ENCODE measurements around the gene CTSH. TPM values are rescaled to one million over a fixed set of nuclear protein-coding genes. Genes with fewer than 3 reads are reported as not detected.

CTSH gene
- total and polyA plus RNA-seq, 2 experiments from 2014 or later: 19.7 to 19.9 TPM

GRCh38 chr15:78929536-78930264 lies 15.1 kb downstream of the CTSH start:
- Mint-ChIP-seq H3K36me3 (ENCODE audit: low read depth) (peaks cover 4% of the 10 kb centered on the region), H3K9me3 (no peaks in the 10 kb centered on the region; the same call in 2 of the 3 replicates), H3K4me1 (peaks cover 4% of the 10 kb centered on the region; the same call in 2 of the 3 replicates), H3K27ac (no peak overlapping the region), H3K27me3 (ENCODE audit: insufficient read depth, low read depth, poor library complexity) (peaks cover 21% of the 10 kb centered on the region), H3K4me3 (no peak overlapping the region)
- H3K4me2 ChIP-seq: no peak overlapping the region
- no peaks in the 10 kb centered on the region for H3K9me2 ChIP-seq (ENCODE audit: insufficient read depth)
- H2AFZ ChIP-seq: no peak overlapping the region
- H3K36me3 ChIP-seq (ENCODE audit: insufficient read depth): no peaks in the 10 kb centered on the region
- no peak for TF ChIP-seq STAT1 (IDR thresholded peaks at IDR 0.05; ENCODE audit: unreplicated experiment)
- TF ChIP-seq, protein P1, sequence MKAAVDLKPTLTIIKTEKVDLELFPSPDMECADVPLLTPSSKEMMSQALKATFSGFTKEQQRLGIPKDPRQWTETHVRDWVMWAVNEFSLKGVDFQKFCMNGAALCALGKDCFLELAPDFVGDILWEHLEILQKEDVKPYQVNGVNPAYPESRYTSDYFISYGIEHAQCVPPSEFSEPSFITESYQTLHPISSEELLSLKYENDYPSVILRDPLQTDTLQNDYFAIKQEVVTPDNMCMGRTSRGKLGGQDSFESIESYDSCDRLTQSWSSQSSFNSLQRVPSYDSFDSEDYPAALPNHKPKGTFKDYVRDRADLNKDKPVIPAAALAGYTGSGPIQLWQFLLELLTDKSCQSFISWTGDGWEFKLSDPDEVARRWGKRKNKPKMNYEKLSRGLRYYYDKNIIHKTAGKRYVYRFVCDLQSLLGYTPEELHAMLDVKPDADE (IDR thresholded peaks at IDR 0.05): no peak
- no peak for TF ChIP-seq POLR2AphosphoS5 (IDR thresholded peaks at IDR 0.05; ENCODE audit: low read depth)
- no peak for TF ChIP-seq ZNF331 (CRISPR knock-in tag; IDR thresholded peaks at IDR 0.05; ENCODE audit: low read depth)
- no peak for TF ChIP-seq CTCF (conservative IDR thresholded peaks at IDR 0.05; ENCODE audit: low read depth in 2 of 2)
- no peak for TF ChIP-seq CREB1 (CRISPR knock-in tag; IDR thresholded peaks at IDR 0.05; ENCODE audit: low read depth)
- TF ChIP-seq ZNF114 (CRISPR knock-in tag; IDR thresholded peaks at IDR 0.05): no peak
- TF ChIP-seq, protein P2, sequence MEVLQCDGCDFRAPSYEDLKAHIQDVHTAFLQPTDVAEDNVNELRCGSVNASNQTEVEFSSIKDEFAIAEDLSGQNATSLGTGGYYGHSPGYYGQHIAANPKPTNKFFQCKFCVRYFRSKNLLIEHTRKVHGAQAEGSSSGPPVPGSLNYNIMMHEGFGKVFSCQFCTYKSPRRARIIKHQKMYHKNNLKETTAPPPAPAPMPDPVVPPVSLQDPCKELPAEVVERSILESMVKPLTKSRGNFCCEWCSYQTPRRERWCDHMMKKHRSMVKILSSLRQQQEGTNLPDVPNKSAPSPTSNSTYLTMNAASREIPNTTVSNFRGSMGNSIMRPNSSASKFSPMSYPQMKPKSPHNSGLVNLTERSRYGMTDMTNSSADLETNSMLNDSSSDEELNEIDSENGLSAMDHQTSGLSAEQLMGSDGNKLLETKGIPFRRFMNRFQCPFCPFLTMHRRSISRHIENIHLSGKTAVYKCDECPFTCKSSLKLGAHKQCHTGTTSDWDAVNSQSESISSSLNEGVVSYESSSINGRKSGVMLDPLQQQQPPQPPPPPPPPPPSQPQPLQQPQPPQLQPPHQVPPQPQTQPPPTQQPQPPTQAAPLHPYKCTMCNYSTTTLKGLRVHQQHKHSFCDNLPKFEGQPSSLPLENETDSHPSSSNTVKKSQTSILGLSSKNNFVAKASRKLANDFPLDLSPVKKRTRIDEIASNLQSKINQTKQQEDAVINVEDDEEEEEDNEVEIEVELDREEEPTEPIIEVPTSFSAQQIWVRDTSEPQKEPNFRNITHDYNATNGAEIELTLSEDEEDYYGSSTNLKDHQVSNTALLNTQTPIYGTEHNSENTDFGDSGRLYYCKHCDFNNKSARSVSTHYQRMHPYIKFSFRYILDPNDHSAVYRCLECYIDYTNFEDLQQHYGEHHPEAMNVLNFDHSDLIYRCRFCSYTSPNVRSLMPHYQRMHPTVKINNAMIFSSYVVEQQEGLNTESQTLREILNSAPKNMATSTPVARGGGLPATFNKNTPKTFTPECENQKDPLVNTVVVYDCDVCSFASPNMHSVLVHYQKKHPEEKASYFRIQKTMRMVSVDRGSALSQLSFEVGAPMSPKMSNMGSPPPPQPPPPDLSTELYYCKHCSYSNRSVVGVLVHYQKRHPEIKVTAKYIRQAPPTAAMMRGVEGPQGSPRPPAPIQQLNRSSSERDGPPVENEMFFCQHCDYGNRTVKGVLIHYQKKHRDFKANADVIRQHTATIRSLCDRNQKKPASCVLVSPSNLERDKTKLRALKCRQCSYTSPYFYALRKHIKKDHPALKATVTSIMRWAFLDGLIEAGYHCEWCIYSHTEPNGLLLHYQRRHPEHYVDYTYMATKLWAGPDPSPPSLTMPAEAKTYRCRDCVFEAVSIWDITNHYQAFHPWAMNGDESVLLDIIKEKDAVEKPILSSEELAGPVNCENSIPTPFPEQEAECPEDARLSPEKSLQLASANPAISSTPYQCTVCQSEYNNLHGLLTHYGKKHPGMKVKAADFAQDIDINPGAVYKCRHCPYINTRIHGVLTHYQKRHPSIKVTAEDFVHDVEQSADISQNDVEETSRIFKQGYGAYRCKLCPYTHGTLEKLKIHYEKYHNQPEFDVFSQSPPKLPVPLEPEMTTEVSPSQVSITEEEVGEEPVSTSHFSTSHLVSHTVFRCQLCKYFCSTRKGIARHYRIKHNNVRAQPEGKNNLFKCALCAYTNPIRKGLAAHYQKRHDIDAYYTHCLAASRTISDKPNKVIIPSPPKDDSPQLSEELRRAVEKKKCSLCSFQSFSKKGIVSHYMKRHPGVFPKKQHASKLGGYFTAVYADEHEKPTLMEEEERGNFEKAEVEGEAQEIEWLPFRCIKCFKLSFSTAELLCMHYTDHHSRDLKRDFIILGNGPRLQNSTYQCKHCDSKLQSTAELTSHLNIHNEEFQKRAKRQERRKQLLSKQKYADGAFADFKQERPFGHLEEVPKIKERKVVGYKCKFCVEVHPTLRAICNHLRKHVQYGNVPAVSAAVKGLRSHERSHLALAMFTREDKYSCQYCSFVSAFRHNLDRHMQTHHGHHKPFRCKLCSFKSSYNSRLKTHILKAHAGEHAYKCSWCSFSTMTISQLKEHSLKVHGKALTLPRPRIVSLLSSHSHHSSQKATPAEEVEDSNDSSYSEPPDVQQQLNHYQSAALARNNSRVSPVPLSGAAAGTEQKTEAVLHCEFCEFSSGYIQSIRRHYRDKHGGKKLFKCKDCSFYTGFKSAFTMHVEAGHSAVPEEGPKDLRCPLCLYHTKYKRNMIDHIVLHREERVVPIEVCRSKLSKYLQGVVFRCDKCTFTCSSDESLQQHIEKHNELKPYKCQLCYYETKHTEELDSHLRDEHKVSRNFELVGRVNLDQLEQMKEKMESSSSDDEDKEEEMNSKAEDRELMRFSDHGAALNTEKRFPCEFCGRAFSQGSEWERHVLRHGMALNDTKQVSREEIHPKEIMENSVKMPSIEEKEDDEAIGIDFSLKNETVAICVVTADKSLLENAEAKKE (CRISPR knock-in tag; IDR thresholded peaks at IDR 0.05): no peak
- no peak for TF ChIP-seq EZH2 (IDR thresholded peaks at IDR 0.05; ENCODE audit: low read depth, unreplicated experiment)
- TF ChIP-seq, protein P3, sequence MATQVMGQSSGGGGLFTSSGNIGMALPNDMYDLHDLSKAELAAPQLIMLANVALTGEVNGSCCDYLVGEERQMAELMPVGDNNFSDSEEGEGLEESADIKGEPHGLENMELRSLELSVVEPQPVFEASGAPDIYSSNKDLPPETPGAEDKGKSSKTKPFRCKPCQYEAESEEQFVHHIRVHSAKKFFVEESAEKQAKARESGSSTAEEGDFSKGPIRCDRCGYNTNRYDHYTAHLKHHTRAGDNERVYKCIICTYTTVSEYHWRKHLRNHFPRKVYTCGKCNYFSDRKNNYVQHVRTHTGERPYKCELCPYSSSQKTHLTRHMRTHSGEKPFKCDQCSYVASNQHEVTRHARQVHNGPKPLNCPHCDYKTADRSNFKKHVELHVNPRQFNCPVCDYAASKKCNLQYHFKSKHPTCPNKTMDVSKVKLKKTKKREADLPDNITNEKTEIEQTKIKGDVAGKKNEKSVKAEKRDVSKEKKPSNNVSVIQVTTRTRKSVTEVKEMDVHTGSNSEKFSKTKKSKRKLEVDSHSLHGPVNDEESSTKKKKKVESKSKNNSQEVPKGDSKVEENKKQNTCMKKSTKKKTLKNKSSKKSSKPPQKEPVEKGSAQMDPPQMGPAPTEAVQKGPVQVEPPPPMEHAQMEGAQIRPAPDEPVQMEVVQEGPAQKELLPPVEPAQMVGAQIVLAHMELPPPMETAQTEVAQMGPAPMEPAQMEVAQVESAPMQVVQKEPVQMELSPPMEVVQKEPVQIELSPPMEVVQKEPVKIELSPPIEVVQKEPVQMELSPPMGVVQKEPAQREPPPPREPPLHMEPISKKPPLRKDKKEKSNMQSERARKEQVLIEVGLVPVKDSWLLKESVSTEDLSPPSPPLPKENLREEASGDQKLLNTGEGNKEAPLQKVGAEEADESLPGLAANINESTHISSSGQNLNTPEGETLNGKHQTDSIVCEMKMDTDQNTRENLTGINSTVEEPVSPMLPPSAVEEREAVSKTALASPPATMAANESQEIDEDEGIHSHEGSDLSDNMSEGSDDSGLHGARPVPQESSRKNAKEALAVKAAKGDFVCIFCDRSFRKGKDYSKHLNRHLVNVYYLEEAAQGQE (IDR thresholded peaks at IDR 0.05; ENCODE audit: unreplicated experiment): no peak
- TF ChIP-seq EZH2phosphoT487 (IDR thresholded peaks at IDR 0.05; ENCODE audit: unreplicated experiment): no peak
- no peak for TF ChIP-seq JUNB (IDR thresholded peaks at IDR 0.05; ENCODE audit: unreplicated experiment)
- no peak for TF ChIP-seq NANOG (IDR thresholded peaks at IDR 0.05; ENCODE audit: borderline replicate concordance)
- no peaks in the 10 kb centered on the region for H3K4me1 ChIP-seq (ENCODE audit: insufficient read depth)
- H3K27me3 ChIP-seq (ENCODE audit: insufficient read depth): no peaks in the 10 kb centered on the region
- H3K27ac ChIP-seq (ENCODE audit: low read depth): no peak overlapping the region
- H3F3A ChIP-seq (replicated peaks; ENCODE audit: low read depth): no peaks in the 10 kb centered on the region
- no peak for DNase-seq (ENCODE audit: low spot score)
- no peaks in the 10 kb centered on the region for H3K79me2 ChIP-seq (replicated peaks; ENCODE audit: insufficient read depth)
- no peak for ATAC-seq
- H4K20me1 ChIP-seq (replicated peaks; ENCODE audit: insufficient read depth): no peaks in the 10 kb centered on the region
- H3K4me3 ChIP-seq: no peak overlapping the region
